CD4-positive, alpha-beta T cell treated with Interleukin-12 subunit alpha and Interleukin-12 subunit beta, for 1 hour (primary cell): Measurements from ENCODE around the gene ZNF827.

Experiments used
- DNase-seq: peaks from one replicate; pipeline ENCODE4 v3.0.0-alpha.2; 2020

ZNF827 gene

DNA sequence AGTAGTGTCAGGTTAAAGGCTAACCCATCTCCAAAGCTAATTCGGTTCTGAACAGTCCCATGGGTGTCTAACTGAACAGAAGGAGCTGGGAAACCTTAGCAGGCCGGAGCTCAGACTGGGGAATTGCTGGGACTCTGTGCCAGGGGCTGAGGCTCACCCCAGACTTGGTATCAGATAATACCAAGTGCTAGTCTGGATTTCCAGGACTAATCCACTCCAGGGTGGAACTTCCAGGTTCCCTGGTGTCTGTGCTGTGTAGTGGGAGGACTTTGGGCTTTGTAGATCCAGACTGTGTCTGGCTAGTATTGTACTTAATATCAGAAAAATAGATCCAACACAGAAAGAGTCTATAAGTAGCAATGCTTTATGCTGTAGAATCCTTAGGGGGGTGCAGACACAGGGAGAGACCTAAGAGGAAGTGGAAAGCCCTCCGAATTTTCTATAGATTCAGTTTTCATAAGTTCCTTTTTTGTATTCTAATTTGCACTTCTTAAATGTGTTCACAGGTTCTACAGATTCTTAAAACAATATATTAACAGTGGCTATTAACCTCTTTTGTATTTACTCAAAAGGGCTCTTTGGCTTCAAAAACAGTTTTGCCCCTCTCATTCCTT, 4.1 kb downstream of the ZNF827 start:
- DNase-seq, result no peak

DNA sequence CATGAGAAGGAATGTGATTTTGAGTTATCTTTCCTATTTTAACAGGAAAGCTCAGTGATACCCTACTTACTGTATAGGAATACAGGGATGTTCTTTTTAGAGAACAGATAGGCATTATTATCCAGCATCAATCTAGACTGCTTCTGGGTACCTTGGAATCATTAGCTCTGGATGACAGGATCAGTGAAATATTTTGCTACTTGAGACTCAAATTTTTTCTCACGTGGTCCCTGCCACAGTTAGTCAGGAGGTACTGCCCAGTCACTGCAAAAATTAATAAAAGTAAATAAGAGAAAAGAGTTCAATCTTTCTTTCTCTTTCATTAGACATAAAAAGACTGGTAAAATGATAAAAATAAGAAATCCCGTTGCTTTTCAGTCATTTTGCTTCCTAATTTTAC, 5.5 kb downstream of the ZNF827 start:
- no peak for DNase-seq

- no peak for DNase-seq
Observed at GRCh38 chr4:145931403-145931802, 7.2 kb downstream of the ZNF827 start.

GRCh38 chr4:145930592-145930991, 8.0 kb downstream of the ZNF827 start:
- DNase-seq, result no peak

GRCh38 chr4:145929415-145930178, 9.0 kb downstream of the ZNF827 start:
- DNase-seq, result no peak

- DNase-seq, result no peak
Observed at GRCh38 chr4:145928748-145929147, 9.9 kb downstream of the ZNF827 start.

GRCh38 chr4:145927030-145927429, 11.6 kb downstream of the ZNF827 start:
- DNase-seq, result no peak

- no peak for DNase-seq
Observed at GRCh38 chr4:145921231-145921630, 17.4 kb downstream of the ZNF827 start.

DNA sequence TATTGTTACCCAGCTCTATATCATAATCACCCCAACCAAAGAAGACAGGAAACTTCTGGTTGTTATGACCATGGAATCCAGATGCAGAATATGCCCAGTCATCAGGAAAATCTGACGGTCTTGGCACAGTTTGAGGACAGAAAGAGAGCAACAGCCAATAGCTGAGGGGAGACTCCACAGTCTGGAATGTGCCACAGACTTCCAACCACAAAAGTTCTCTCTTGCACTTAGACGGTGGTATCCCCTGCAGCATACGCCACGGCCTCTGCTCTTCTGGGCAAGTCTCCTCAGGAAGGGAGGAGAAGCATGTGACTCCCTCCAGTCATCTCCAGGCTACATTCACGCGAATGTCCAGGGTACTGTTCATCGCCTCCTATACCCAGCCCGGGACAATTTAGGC, 18.4 kb downstream of the ZNF827 start:
- no peak for DNase-seq

- no peak for DNase-seq
Observed at GRCh38 chr4:145912376-145912775, 26.2 kb downstream of the ZNF827 start.

GRCh38 chr4:145909773-145910172, 28.9 kb downstream of the ZNF827 start:
- no peak for DNase-seq

GRCh38 chr4:145909281-145909715, 29.3 kb downstream of the ZNF827 start:
- no peak for DNase-seq

DNA sequence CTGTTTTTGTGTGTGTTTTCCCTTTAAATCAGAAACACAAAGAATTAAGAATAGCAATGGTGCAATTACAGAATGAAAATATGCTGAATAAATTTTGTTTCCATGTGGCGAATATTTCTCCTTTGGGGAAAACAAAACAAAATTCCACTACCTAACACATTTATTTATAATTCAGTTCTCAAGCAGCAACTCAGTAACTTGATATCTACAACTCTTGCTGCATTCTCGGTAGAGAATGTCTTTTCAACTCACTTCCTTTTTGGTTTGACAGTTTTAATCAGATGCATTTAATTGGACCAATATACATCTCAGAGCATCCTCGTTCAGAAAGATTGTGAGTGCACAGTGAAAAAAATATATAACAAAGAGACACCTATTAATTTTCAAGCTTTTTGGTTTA, 30.8 kb downstream of the ZNF827 start:
- DNase-seq, result no peak

GRCh38 chr4:145907390-145907789, 31.2 kb downstream of the ZNF827 start:
- no peak for DNase-seq

- DNase-seq, result no peak
Observed at GRCh38 chr4:145904413-145905177, 34.0 kb downstream of the ZNF827 start.

GRCh38 chr4:145902522-145902921, 36.1 kb downstream of the ZNF827 start:
- DNase-seq, result no peak

DNA sequence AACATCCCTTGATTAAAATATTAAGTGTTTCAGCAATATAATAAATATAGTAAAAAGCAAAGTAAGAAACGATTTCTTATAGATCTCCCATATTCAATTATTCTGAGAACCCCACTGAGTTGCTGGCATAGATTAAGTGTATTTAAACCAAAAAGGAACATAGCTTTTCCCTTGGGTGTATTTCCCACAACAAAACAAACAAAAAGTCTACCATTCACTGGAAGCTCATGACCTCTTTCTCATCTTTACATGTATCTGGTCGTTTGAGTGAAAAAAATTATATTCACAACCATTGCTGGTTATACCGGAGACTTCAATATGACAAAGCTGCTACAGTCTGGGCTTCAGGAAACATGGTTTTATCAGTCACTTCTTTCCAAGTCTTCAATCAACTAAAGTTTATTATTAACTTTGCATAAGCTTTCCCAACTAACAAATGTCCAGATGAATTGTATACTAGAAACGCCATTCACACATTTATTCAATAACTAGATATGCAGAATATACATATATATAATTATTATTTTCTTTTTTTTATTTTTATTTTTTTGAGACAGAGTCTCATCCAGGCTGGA, 38.6 kb downstream of the ZNF827 start:
- DNase-seq, result no peak

DNA sequence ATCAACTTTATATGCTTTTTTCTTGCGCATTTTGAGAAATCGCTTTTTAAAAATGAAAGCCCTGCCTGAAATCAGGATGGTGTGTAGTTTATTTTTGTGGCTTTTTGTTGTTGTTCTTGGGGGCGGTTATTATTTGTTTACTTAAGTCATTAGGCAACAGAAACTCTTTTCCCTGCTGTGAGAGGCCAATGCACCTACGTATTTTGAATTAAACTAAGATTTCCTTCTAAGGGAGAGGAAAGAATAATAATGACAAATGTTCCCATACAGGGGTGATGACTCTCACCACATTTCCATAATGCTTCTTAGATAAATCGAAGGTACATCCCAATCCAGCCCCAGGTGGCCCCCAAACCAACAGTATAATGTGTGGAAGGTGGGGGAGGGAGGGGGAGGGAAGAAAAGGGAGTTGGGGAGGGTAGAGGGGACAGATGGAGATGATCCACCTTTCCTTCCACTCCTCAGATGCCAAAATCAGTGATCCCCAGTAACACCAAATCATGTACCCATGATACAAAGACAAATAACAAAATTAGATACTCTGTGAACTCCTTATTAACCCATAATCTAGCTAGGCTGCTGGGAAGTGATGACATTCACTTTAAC, 39.6 kb downstream of the ZNF827 start:
- DNase-seq, result no peak

DNA sequence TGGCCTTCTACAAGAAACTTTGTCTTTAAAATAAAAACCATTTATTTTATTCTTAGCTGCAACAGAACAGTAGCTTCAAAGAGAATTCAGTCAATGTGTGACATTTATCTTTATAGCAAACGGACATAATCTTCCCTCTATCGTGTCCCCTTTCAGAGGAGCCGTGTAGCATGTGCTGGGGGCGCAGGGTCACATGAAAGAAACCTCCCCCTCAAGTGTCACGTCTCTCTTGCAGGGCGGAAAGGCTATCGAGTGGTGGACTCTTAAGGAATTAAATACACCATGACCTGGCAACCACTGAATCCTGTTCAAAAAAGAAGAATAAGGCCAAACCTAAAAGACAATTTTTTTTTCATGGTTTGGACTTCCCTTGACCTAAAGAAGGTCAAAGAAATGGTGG, 40.2 kb downstream of the ZNF827 start:
- no peak for DNase-seq

GRCh38 chr4:145895056-145895455, 43.6 kb downstream of the ZNF827 start:
- no peak for DNase-seq

DNA sequence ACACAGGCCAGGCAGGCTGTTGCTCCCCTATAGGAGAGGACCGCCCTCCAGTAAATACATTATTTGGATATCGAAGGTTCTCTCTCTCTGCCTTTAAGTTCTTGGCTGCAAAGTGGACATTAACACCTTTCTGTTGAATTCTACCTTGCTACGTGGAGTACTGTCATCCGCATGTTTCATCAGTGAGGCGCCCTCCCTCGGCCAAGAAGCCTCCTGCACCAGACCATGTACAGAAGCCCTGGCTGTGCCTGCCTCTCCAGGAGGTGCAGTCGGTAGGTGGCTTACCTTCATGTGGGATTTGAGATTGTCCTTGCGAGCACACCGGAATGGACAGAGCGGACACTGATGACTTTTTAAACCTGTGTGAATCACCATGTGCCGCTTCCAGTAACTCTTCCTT, 46.7 kb downstream of the ZNF827 start:
- no peak for DNase-seq

DNA sequence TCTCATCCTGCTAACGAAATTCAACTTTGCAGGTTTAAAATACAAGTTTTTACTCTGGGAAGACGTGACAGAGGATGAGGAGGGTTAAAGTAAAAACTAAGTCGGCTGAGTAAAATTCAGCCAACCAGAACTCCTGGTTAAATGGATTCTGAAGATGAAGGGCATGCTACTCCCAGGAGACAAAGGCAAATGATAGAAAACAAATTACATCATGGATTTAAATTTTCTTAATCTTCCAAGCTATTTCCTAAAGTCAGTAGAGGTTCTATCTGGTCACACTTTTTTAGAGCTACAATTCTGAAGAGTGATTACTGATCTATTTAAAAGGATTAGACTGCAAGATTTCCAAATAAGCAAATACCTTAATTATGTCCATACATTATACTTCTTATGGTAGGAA, 47.9 kb downstream of the ZNF827 start:
- DNase-seq, result no peak

- DNase-seq, result no peak
Observed at GRCh38 chr4:145888393-145888792, 50.2 kb downstream of the ZNF827 start.
